ENCODE measurements around the gene EXOC4. TPM values are rescaled to one million over a fixed set of nuclear protein-coding genes. Genes with fewer than 3 reads are reported as not detected.
A peak's percentile ranks its signal among the peaks of the same experiment; 100 is the strongest.

Gene EXOC4
- total RNA-seq, 1 experiment from 2014 or later = 62.4 TPM

GRCh38 chr7:133704453-133704852 lies 451.6 kb downstream of the EXOC4 start:
- H3K4me3 ChIP-seq = no peak overlapping the region
- peaks cover 37% of the 10 kb centered on the region for H3K4me1 ChIP-seq
- H3K36me3 ChIP-seq = no peaks in the 10 kb centered on the region
- no peaks in the 10 kb centered on the region for H3K27me3 ChIP-seq
- peak in 1 of 2 experiments; percentile 43 for DNase-seq
- peak overlapping the region; percentile 88 for H3K27ac ChIP-seq
- H3K9me3 ChIP-seq (replicated peaks) = no peaks in the 10 kb centered on the region

- H3K4me1 ChIP-seq = peaks cover 31% of the 10 kb centered on the region
- no peaks in the 10 kb centered on the region for H3K9me3 ChIP-seq (replicated peaks)
- H3K27me3 ChIP-seq = no peaks in the 10 kb centered on the region
- H3K36me3 ChIP-seq = no peaks in the 10 kb centered on the region
- no peak overlapping the region for H3K27ac ChIP-seq
- no peak for DNase-seq
- H3K4me3 ChIP-seq = no peak overlapping the region
Measured at GRCh38 chr7:133705596-133705995, 452.7 kb downstream of the EXOC4 start.

- H3K4me1 ChIP-seq = peaks cover 31% of the 10 kb centered on the region
- H3K9me3 ChIP-seq (replicated peaks) = no peaks in the 10 kb centered on the region
- H3K36me3 ChIP-seq = no peaks in the 10 kb centered on the region
- H3K27me3 ChIP-seq = no peaks in the 10 kb centered on the region
- no peak overlapping the region for H3K4me3 ChIP-seq
- DNase-seq = no peak
- H3K27ac ChIP-seq = no peak overlapping the region
Measured at GRCh38 chr7:133706016-133706415, 453.1 kb downstream of the EXOC4 start.

GRCh38 chr7:133709036-133709880 lies 456.4 kb downstream of the EXOC4 start:
- Histone ChIP-seq H3K9me3 (replicated peaks) (no peaks in the 10 kb centered on the region), H3K27ac (no peak overlapping the region)
- no peak for DNase-seq

GRCh38 chr7:133712544-133712943 lies 459.7 kb downstream of the EXOC4 start:
- no peak for DNase-seq
- Histone ChIP-seq H3K9me3 (replicated peaks) (no peaks in the 10 kb centered on the region), H3K4me3 (no peak overlapping the region), H3K36me3 (no peaks in the 10 kb centered on the region), H3K27ac (no peak overlapping the region), H3K27me3 (no peaks in the 10 kb centered on the region), H3K4me1 (peaks cover 3% of the 10 kb centered on the region)

More at GRCh38 chr7:133709036-133709880, 456.4 kb downstream of the EXOC4 start:
- H3K27me3 ChIP-seq = no peaks in the 10 kb centered on the region
- peaks cover 18% of the 10 kb centered on the region for H3K4me1 ChIP-seq
- no peak overlapping the region for H3K4me3 ChIP-seq
- no peaks in the 10 kb centered on the region for H3K36me3 ChIP-seq

GRCh38 chr7:133714654-133715053 lies 461.8 kb downstream of the EXOC4 start:
- no peaks in the 10 kb centered on the region for H3K9me3 ChIP-seq (replicated peaks)
- H3K27ac ChIP-seq = no peak overlapping the region
- no peaks in the 10 kb centered on the region for H3K27me3 ChIP-seq
- H3K36me3 ChIP-seq = no peaks in the 10 kb centered on the region
- H3K4me1 ChIP-seq = peaks cover 3% of the 10 kb centered on the region
- H3K4me3 ChIP-seq = no peak overlapping the region
- DNase-seq = no peak

GRCh38 chr7:133718131-133718530 lies 465.3 kb downstream of the EXOC4 start:
- no peaks in the 10 kb centered on the region for H3K9me3 ChIP-seq (replicated peaks)
- no peak overlapping the region for H3K27ac ChIP-seq
- no peak overlapping the region for H3K4me3 ChIP-seq
- no peaks in the 10 kb centered on the region for H3K36me3 ChIP-seq
- DNase-seq = no peak
- peaks cover 3% of the 10 kb centered on the region for H3K4me1 ChIP-seq
- no peaks in the 10 kb centered on the region for H3K27me3 ChIP-seq

- no peak for DNase-seq
- Histone ChIP-seq H3K4me3 (no peak overlapping the region), H3K4me1 (peaks cover 2% of the 10 kb centered on the region; the same call in 1 of the 2 replicates), H3K9me3 (replicated peaks) (no peaks in the 10 kb centered on the region), H3K27me3 (no peaks in the 10 kb centered on the region), H3K36me3 (no peaks in the 10 kb centered on the region), H3K27ac (no peak overlapping the region)
Measured at GRCh38 chr7:133723044-133723443, 470.2 kb downstream of the EXOC4 start.

GRCh38 chr7:133724148-133724547 lies 471.3 kb downstream of the EXOC4 start:
- DNase-seq = no peak
- Histone ChIP-seq H3K4me1 (peaks cover 2% of the 10 kb centered on the region; the same call in 1 of the 2 replicates), H3K36me3 (no peaks in the 10 kb centered on the region), H3K27ac (no peak overlapping the region), H3K9me3 (replicated peaks) (no peaks in the 10 kb centered on the region), H3K27me3 (no peaks in the 10 kb centered on the region), H3K4me3 (no peak overlapping the region)

- Histone ChIP-seq H3K4me1 (peaks cover 2% of the 10 kb centered on the region; the same call in 1 of the 2 replicates), H3K27me3 (no peaks in the 10 kb centered on the region), H3K36me3 (no peaks in the 10 kb centered on the region), H3K9me3 (replicated peaks) (no peaks in the 10 kb centered on the region), H3K4me3 (no peak overlapping the region), H3K27ac (no peak overlapping the region)
- peak in 1 of 2 experiments; percentile 25 for DNase-seq
Measured at GRCh38 chr7:133724694-133725093, 471.8 kb downstream of the EXOC4 start.

GRCh38 chr7:133727476-133728214 lies 474.8 kb downstream of the EXOC4 start:
- no peak overlapping the region for H3K4me3 ChIP-seq
- no peaks in the 10 kb centered on the region for H3K27me3 ChIP-seq
- H3K9me3 ChIP-seq (replicated peaks) = no peaks in the 10 kb centered on the region
- H3K27ac ChIP-seq = no peak overlapping the region
- no peaks in the 10 kb centered on the region for H3K36me3 ChIP-seq
- peaks cover 2% of the 10 kb centered on the region; the same call in 1 of the 2 replicates for H3K4me1 ChIP-seq
- no peak for DNase-seq

GRCh38 chr7:133730360-133730759 lies 477.5 kb downstream of the EXOC4 start:
- DNase-seq = no peak
- Histone ChIP-seq H3K4me3 (no peak overlapping the region), H3K27ac (no peak overlapping the region), H3K4me1 (no peaks in the 10 kb centered on the region), H3K9me3 (replicated peaks) (no peaks in the 10 kb centered on the region), H3K36me3 (no peaks in the 10 kb centered on the region), H3K27me3 (no peaks in the 10 kb centered on the region)

- Histone ChIP-seq H3K27ac (no peak overlapping the region), H3K4me3 (no peak overlapping the region), H3K36me3 (no peaks in the 10 kb centered on the region), H3K9me3 (replicated peaks) (no peaks in the 10 kb centered on the region), H3K4me1 (no peaks in the 10 kb centered on the region), H3K27me3 (no peaks in the 10 kb centered on the region)
- no peak for DNase-seq
Measured at GRCh38 chr7:133733401-133733800, 480.5 kb downstream of the EXOC4 start.

- DNase-seq = no peak
- H3K9me3 ChIP-seq (replicated peaks) = no peaks in the 10 kb centered on the region
Measured at GRCh38 chr7:133735222-133735621, 482.3 kb downstream of the EXOC4 start.

GRCh38 chr7:133739817-133740216 lies 486.9 kb downstream of the EXOC4 start:
- Histone ChIP-seq H3K4me1 (no peaks in the 10 kb centered on the region), H3K27ac (no peak overlapping the region), H3K36me3 (no peaks in the 10 kb centered on the region), H3K4me3 (no peak overlapping the region), H3K27me3 (no peaks in the 10 kb centered on the region), H3K9me3 (replicated peaks) (no peaks in the 10 kb centered on the region)
- no peak for DNase-seq

More at GRCh38 chr7:133735222-133735621, 482.3 kb downstream of the EXOC4 start:
- Histone ChIP-seq H3K4me3 (no peak overlapping the region), H3K4me1 (no peaks in the 10 kb centered on the region), H3K27ac (no peak overlapping the region), H3K36me3 (no peaks in the 10 kb centered on the region), H3K27me3 (no peaks in the 10 kb centered on the region)

Data from SJCRH30 (cell line).